Midbrain (tissue), 1 donor: ENCODE results near the gene CNGA1.
"Not testable (repeated sequence)": the region's sequence is repeated elsewhere in the genome, so short reads cannot be mapped to it uniquely, and the experiment has no call there.

ENCODE experiments used
- DNase-seq: peaks from one replicate; lab custom pipeline; 2025; lab: John Stamatoyannopoulos, UW

The CNGA1 gene

DNA sequence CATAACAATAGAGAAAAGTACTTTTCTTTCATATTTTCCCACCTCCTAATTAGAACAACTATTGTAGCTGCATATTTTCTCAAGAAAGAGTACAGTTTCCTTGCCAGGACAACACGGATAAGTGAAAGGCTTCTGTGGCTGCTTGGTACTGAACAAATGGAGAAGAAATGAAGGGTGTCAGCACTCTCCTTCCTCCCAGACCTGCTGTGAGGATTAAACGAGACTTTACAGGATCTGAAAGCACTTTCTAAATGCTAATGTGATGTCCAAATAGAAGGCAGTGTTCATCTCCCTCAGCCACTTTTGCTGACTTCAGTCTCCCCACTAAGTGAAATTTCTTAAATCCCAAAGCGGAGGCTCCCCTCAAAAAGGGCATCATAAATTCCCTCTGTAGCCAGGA is 14.0 kb upstream of the CNGA1 start:
- DNase-seq, result no peak

DNA sequence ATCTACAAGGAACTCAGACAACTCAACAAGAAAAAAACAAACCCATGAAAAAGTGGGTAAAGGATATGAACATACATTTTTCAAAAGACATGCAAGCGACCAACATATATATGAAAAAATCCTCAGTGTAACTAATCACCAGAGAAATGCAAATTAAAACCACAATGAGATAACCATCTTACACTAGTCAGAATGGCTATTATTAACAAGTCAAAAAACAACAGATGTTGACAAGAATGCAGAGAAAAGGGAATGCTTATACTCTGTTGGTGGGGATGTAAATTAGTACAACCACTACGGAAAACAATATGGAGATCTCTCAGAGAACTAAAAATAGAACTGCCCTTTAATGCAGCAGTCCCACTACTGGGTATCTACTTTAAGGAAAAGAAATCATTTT is 12.2 kb upstream of the CNGA1 start:
- DNase-seq, result no peak

DNA sequence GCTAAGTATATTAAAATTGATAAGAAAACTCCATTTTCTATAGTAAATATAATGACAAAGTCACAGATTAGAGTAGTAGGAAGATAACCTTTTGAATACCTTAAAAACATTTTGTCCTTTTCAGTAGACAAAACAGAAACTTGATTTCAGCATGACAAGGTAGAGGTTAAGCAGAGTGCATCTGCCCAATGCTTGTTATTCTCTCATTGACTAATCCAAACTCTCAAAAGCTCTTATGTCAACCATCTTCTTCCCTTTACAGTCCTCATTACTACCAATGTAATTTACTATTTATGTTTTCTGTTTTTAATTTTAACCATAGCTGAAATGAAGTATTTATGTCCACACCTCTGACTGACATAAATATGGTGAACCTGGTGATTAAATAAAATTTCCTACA is 11.2 kb upstream of the CNGA1 start:
- DNase-seq, result no peak

DNA sequence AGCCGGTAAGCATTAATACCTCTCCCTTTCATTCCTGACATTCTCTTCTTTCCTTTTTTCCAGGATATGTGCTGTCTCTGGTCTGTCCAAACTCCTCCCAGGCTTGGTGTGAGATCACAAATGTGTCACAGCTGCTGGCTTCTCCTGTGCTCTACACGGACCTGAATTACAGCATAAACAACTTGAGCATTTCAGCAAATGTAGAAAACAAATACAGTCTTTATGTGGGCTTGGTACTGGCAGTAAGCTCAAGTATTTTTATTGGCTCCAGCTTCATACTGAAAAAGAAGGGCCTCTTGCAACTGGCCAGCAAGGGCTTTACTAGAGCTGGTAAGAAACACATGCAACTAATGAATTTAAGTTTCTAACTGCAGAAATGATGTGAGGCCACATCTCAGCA is 8.5 kb upstream of the CNGA1 start:
- DNase-seq, result no peak

DNA sequence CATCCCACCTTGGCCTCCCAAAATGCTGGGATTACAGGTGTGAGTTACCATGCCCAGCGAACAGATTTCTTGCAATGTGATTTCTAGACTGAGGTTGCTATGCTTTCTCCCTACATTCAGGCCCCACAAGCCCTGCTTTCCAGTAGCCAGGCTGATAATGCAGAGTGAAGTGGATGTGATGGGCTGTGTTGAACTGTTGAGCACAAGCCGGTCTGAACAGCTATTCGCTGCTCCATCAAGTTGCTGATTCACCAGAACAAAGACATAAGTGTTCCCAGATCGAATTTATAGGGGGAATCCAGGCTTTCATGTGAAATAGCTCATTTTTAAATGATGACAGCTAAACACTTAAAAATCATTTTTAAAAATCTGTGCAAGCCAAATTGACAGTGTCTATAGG is 8.0 kb upstream of the CNGA1 start:
- no peak for DNase-seq

DNA sequence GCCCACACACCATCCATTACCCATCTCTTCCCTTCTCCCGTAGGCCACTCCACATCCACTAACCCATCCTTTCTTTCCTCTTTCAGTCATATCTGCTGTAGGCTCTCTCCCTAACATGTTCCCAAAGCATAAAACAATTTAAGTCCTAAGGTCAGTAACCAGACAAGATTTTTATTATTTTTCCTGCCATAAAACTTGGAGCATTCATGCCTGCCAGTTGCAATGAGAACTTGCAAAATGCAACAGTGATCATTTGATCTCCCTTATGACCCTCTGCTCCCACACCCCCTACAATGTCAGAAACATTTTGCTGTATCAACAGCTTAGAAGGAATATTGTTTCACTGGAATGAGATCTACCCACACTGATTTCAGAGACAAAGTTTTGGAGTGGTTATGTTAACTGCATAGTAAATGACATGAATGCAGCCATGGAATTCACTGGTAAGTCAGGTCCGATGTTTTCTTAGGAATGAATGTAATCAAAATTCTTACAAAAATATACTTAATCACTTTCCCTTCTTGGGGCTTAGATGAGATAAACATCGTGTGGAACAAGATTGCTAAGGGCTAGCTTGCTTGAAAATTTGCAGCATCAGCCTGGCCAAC is 5.8 kb upstream of the CNGA1 start:
- DNase-seq, result no peak

DNA sequence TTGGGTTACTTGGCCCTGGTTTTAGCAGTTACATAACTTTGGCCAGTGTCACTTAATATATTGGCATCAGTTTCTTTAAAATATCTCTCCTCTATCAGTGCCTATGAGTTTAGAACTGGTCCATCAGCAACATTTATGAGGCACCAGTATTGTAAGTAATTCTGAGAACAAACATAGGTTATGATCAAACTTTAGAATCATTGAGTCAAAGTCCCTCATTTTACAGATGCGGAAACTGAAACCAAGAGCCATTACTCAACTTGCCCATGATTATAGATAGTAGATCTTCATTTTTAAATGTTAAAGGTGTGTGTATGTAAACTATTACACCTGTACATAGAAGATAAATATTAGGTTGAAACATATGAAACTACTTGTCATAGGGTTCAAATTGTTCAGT is 4.6 kb upstream of the CNGA1 start:
- DNase-seq, result no peak

DNA sequence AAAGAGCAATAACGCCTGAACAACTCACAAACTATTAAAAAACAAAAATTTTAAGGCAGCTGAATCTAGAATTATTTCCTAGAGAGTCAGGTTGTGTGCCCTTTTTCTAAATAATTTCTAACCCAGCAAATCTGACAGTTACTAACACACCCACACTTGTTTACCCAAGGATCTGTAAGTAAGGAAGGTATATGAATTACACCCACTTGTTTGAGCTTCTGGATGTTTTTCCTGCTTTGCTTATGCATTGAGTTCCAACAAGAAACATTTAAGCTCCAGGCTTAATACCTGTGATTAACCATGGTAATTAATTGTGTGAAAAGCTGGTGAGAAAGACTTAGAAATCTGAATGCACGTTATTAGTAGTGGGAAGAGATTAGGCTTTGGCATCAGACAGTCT is 1.6 kb upstream of the CNGA1 start:
- DNase-seq, result no peak

DNA sequence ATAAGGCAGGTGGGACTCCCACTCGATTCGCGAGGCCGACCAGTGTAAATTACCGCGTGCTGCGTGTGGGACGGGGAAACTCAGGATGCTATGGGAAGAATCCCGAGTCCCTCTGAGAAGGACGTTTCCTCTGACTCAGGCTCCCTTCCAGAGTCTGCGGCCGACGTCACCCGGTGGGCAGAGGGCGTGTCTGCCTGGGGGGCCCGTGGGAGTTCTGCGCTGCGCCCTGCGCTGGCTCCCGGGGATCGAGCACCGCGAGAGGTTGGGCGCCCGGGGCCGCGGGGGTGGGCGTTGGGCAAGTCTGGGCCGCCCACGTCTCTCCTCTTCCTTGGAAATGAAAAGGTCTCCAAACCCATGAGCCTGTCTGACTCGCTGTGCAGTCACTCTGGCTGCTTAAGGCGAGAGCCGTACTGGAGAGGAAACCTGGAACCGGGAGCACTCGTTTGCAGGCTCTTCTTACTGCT is 659 bp upstream of the CNGA1 start:
- no peak for DNase-seq

DNA sequence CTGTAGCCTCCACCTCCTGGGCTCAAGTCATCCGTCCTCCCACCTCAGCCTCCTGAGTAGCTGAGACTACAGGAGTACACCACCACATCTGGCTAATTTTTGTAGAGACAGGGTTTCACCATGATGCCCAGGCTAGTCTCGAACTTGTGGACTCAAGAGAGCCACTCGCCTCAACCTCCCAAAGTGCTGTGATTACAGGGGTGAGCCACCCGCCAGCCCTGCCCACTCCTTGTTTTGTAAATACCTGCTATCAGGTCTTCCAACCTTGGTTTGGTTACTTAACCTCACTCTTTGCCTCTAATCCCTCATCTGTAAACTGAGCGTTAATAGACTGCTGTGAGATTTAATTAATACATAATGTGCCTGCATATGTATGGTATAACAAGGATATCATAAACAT is 803 bp downstream of the CNGA1 start:
- no peak for DNase-seq

DNA sequence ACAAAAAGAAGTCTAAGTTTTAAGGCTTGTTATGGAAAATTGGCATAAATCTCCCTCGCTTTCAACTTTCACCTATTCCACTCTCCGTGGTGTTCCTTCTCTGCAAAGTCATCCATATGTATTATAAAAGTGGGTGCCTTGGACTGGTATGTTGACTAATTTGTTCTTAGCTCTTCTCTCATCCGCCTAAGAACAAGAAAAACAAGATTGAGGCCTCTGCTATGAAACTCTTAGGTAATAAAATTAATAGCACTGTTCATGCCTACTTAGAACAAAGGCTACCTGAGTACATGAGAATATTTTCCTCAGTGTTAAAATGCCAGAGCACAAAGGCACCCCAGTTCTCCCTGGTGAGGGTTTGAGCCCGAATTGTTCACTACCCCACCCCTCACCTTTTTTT is 1.3 kb downstream of the CNGA1 start:
- DNase-seq, result no peak

DNA sequence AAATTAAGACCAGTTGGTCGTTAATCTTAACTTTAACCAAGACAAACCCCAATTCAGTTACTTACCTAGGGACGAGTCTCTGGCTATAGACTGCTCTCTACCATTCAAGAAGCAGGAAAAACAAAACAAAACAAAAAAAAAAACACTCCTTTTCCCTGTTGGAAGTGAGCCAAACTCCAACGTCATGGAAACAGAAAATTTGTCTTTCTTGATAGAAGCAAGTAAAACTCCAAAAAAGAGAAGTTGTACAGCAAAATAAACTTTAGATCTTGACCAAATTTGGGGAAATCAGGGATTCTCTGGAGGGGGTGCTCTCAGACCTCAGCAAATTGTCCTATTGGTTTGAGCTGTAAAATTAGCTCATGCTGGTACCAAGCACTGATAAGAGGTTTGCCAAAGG is 3.7 kb downstream of the CNGA1 start:
- DNase-seq, result no peak

DNA sequence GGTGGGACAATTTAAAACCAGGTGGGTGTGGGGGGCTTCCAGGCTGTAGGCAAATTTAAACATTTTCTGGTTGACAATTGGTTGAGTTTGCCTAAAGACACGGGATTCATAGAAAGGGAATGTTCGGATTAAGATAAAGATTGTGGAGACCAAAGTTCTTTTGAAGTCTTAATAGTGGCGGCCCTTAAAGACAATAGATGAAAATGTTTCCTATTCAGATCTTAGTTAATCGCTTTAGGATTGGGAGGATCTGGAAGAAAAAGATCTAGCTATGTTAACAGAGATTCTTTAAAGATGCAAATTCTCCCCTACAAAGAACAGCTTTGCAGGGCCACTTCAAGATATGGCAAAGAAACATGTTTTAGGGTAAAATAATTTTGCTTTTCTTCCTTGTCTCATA is 4.8 kb downstream of the CNGA1 start:
- DNase-seq, result no peak

DNA sequence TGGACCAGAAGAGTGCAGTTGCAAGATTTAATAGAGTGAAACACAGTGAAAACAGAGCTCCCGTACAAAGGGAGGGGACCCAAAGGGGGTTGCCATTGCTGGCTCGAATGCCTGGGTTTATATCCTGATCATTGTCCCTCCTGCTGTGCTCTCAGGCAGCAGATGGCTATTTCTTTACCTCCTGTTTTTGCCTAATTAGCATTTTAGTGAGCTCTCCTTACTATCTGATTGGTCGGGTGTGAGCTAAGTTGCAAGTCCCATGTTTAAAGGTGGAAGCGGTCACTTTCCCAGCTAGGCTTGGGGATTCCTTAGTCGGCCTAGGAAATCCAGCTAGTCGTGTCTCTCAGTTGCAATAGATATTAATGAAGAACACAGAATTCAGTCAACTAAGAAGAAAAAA is 5.6 kb downstream of the CNGA1 start:
- DNase-seq, result not testable (repeated sequence)

DNA sequence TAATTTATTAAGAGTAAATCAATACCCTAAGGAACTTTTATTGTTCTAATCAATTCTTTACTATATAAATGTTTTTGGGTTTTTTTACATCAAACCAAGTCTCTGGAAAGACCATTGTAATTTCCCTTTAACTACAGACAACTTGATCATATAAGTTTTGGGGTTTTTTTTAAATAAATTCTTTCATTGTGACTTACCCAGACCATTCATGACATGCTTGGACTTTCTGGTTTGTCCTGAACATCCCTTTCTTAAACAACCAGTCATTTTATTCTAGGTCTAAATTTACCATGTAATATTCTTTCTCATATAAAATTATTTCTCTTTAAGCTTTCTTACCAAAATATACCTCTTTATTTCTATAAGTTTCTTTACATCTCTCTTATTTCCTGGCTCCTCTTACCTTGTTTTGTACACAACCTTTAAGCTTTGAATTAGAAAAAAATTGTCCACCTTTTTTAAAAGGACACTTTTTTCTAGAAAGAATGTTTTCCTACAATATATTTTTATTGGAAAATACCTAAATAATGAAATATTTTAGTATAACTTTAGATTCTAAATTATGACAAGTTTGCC is 8.4 kb downstream of the CNGA1 start:
- no peak for DNase-seq

DNA sequence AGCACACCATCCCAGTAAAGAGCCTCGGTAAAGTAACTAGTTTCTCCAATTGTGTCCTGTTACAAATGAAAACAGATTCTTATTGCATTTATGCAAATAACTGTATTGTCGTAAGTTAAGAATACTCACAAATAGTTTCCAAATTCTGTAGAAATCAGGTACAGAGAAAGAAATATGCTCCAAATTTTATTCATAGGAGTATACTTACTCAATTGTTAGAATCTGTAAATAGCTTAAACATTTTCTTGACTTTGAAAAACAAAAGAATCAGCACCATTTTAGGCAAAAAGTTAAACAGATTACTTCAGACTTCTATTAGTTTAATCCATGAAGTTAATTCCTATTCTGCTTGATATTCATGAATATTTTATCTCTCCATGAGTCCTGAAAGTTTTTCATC is 10.7 kb downstream of the CNGA1 start:
- no peak for DNase-seq

DNA sequence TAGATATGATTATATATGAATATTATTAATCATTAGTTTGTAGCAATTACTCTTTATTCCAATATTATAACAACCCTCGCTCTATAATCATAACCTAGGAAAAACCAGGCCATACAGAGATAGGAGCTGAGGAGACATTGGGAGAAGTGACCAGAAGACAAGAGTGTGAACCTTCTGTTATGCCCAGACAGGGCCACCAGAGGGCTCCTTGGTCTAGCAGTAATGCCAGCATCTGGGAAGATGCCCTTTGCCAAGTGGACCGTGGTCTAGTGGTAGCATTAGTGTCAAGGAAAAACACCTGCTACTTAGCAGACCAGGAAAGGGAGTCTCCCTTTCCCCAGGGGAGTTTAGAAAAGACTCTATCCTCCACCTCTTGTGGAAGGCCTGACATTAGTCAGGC is 12.9 kb downstream of the CNGA1 start:
- DNase-seq, result not testable (repeated sequence)

DNA sequence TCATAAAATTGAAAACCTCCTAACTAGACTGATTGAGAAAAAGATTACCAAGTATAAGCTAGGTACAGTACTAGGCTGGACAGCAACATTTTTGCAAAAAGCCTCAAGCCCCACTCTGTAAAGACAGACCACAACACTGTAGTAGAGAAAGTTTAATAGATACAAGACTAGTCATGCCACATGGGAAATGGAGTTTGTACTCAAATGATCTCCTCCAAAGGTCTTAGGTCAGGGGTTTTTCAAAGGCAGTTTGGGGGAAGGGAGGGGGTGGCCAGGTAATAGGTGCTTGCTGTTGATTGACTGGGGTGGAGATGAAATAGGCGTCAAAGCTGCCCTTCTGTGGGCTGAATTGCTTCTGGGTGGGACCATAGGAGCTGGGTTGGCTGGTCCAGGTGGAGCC is 14.2 kb downstream of the CNGA1 start:
- no peak for DNase-seq

DNA sequence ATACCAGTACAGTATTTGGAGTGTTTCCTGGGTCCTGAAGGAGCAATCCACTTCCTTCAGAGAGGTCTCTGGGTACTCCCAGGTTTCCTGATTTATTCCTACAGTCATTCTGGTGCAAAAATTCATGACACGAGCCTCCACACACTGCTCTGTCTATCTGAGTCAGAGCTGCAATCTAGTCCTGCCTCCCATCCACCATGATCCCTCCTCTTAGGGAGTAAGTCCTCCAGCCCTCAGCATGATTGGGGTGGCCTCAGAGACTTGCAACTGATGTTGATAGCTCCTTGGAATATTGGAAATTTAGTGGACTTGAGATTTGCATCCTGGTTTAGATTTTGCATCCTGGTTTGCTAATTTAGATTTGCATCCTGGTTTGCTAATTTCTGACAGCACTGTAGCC is 20.5 kb downstream of the CNGA1 start:
- no peak for DNase-seq

DNA sequence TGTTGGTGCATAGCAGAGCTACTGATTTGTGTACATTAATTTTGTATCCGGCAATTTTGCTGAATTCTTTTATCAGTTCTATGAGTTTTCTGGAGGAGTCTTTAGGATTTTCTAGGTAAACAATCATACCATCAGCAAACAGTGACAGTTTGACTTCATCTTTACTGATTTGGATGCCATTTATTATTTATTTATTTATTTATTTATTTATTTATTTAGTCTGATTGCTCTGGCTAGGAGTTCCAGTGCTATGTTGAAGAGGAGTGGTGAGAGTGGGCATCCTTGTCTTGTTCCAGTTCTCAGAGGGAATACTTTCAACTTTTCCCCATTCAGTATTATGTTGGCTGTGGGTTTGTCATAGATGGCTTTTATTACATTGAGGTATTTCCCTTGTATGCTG is 24.0 kb downstream of the CNGA1 start:
- DNase-seq, result not testable (repeated sequence)

DNA sequence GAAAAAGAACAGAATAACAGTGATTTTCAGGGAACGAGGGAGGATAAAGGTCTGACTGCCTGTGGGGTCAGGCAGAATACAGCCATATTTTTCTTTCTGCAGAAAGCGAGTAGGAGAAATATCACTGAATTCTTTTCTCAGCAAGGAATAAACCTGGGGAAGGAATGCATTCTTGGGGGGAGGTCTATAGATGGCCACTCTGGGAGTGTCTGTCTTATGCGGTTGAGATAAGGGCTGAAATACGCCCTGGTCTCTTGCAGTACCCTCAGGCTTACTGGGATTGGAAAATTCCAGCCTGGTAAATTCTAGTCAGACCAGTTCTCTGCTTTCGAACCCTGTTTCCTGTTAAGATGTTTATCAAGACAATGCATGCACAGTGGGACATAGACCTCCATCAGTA is 26.3 kb downstream of the CNGA1 start:
- DNase-seq, result no peak

DNA sequence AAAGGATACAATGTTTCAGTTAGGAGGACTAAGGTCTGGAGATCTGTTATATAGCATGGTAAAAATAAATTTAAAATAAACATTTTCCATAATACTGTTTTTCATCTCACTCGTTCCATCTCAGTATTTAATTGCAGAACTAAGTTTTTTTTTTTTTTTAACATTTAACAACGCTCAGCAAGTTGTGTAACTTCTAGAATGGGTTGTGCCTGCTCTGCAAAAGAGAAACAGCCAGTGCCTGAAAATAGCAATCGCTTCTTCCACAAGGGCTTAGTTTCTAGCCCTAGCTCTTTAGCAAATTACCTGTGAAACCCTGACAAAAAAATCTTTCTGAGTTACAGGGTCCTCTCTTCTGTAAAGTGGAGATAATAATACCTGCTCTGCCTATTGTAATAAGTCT is 41.9 kb downstream of the CNGA1 start:
- peak; percentile 17 for DNase-seq

DNA sequence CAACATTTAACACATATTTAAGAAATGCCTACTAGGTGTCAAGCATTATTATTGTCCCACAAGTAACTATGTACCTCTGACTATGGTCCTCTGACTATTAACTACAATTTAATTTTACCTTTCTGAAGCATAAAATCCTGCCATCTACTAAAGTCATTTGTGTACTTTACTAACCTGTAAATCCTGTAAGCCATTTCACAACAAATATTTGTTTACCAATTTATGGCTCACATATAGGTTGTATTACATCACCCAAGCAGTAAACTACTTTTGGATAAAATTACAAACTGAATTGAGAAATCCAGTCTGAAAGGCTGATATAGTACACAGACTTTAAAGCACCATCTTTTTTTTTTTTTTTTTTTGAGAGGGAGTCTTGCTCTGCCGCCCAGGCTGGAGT is 43.8 kb downstream of the CNGA1 start:
- DNase-seq, result no peak

DNA sequence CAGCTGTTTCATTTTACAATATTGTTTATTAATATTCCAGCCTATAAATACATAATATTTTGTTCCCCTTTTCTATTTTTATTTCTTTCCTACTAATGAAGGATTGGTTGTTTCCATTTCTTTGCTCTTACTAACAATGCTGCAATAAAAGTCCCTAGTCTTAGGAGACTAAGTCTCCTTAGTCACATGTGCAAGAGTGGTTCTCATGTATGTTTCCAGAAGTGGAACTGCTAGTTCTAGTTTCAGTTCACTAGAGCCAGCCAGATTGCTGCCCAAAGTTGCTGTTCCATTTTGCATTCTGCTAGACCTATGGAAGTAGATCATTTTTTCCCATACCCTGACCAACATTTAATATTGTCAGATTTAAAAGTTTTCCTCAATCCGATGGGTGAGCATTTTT is 44.3 kb downstream of the CNGA1 start:
- DNase-seq, result no peak
